A673 (cell line): ENCODE measurements around the gene CSF2. TPM values are rescaled to one million over a fixed set of nuclear protein-coding genes. Genes with fewer than 3 reads are reported as not detected.

Experiments used
- BruUV-seq: library from RNA; stranded (reverse); fragments of 400-500 nt; replicated peaks from 2 replicates; lab custom pipeline; 2021; lab: Mats Ljungman, UMichigan
- CTCF ChIA-PET: fragments of 300-600 bp; sonication (Branson Sonifier 250); formaldehyde crosslinking; loops from one replicate; lab custom pipeline; 2022; ENCODE audit warnings: antibody characterized with exemption; lab: Charles Lee
- POLR2A ChIA-PET: fragments of 300-600 bp; sonication (Branson Sonifier 250); formaldehyde crosslinking; loops from one replicate; lab custom pipeline; 2022; ENCODE audit warnings: antibody characterized with exemption; ENCODE audit not compliant: low non-redundant PET; lab: Charles Lee
- DNase-seq: peaks from one replicate; pipeline ENCODE4 v3.0.0-alpha.2; 2015; ENCODE audit warnings: low spot score
- H3K27ac ChIP-seq: fragments of 200-600 bp; sonication (generic); 2 replicates; pipeline ENCODE4 v1.5.1; 2016; ENCODE audit warnings: mixed run types, low read depth, mild to moderate bottlenecking, mixed read lengths, antibody characterized with exemption, low read length; ENCODE audit not compliant: poor library complexity, severe bottlenecking
- H3K27me3 ChIP-seq: fragments of 200-600 bp; sonication (generic); replicated peaks from 2 replicates; pipeline ENCODE4 v1.6.1; 2017; ENCODE audit warnings: mixed run types, low read depth, mild to moderate bottlenecking, mixed read lengths, antibody characterized with exemption, low read length; ENCODE audit not compliant: insufficient read depth, poor library complexity
- H3K36me3 ChIP-seq: fragments of 200-600 bp; sonication (generic); 2 replicates; pipeline ENCODE4 v1.6.1; 2016; ENCODE audit warnings: mixed run types, mild to moderate bottlenecking, mixed read lengths, antibody characterized with exemption, low read length; ENCODE audit not compliant: insufficient read depth, poor library complexity, severe bottlenecking
- H3K4me1 ChIP-seq: fragments of 200-600 bp; sonication (generic); 2 replicates; pipeline ENCODE4 v1.6.1; 2017; ENCODE audit warnings: mixed run types, mild to moderate bottlenecking, mixed read lengths, antibody characterized with exemption, low read length; ENCODE audit not compliant: insufficient read depth, poor library complexity, severe bottlenecking
- H3K4me3 ChIP-seq: fragments of 200-600 bp; sonication (generic); 2 replicates; pipeline ENCODE4 v1.5.1; 2016; ENCODE audit warnings: low read depth, mixed run types, mild to moderate bottlenecking, mixed read lengths, low read length; ENCODE audit not compliant: poor library complexity, severe bottlenecking
- H3K9me3 ChIP-seq: fragments of 200-600 bp; sonication (generic); 2 replicates; pipeline ENCODE4 v1.6.1; 2016; ENCODE audit warnings: mixed run types, low read depth, mild to moderate bottlenecking, mixed read lengths, antibody characterized with exemption, low read length; ENCODE audit not compliant: poor library complexity, severe bottlenecking
- CTCF ChIP-seq: fragments of 300-800, 200-600 bp; sonication (generic); conservative IDR thresholded peaks from 2 replicates; pipeline ENCODE4 v1.5.1; 2017; ENCODE audit warnings: low read depth, mild to moderate bottlenecking, antibody characterized with exemption, low read length, moderate library complexity, mixed read lengths
- EZH2 ChIP-seq: fragments of 200-600 bp; sonication (generic); IDR thresholded peaks from 2 replicates; pipeline ENCODE4 v1.6.1; 2017; ENCODE audit warnings: borderline replicate concordance, low read depth, mild to moderate bottlenecking, mixed read lengths, antibody characterized with exemption, low read length; ENCODE audit not compliant: poor library complexity, severe bottlenecking
- intact Hi-C: fragments of 100-400 bp; cut with micrococcal nuclease; formaldehyde crosslinking; loops from one replicate; pipeline ENCODE4 v1.10.0; 2022; ENCODE audit not compliant: unreplicated experiment
- total RNA-seq: library from RNA; stranded (reverse); gene quantifications from 2 replicates; pipeline ENCODE4 v1.2.3, GENCODE V29; 2021

CSF2 gene
- total RNA-seq, 1 experiment from 2014 or later, result not detected

- H3K4me1 ChIP-seq, result no peaks in the 10 kb centered on the region
- no peaks in the 10 kb centered on the region for H3K36me3 ChIP-seq
- no peaks in the 10 kb centered on the region for H3K9me3 ChIP-seq
- ChIA-PET CTCF (no interaction called here), POLR2A (no interaction called here)
- no TSS peak for BruUV-seq
- intact Hi-C loops, result no loop called here
- TF ChIP-seq CTCF, result no peak
- no peak for TF ChIP-seq EZH2
- H3K4me3 ChIP-seq, result no peak overlapping the region
- no peaks in the 10 kb centered on the region for H3K27me3 ChIP-seq
- no peak overlapping the region for H3K27ac ChIP-seq
- no peak for DNase-seq
Observed at GRCh38 chr5:132075719-132076077, 2.1 kb downstream of the CSF2 start.

- intact Hi-C loops, result no loop called here
- ChIA-PET POLR2A (no interaction called here), CTCF (no interaction called here)
- H3K4me1 ChIP-seq, result no peaks in the 10 kb centered on the region
- no peak for DNase-seq
- no peaks in the 10 kb centered on the region for H3K36me3 ChIP-seq
- H3K27ac ChIP-seq, result no peak overlapping the region
- H3K27me3 ChIP-seq, result no peaks in the 10 kb centered on the region
- no TSS peak for BruUV-seq
- H3K4me3 ChIP-seq, result no peak overlapping the region
- TF ChIP-seq EZH2 (no peak), CTCF (no peak)
- no peaks in the 10 kb centered on the region for H3K9me3 ChIP-seq
Observed at GRCh38 chr5:132076202-132076830, 2.7 kb downstream of the CSF2 start.

- H3K36me3 ChIP-seq, result no peaks in the 10 kb centered on the region
- no TSS peak for BruUV-seq
- H3K9me3 ChIP-seq, result no peaks in the 10 kb centered on the region
- no peaks in the 10 kb centered on the region for H3K4me1 ChIP-seq
- no peak for TF ChIP-seq EZH2
- TF ChIP-seq CTCF, result no peak
- ChIA-PET CTCF (no interaction called here), POLR2A (no interaction called here)
- no peak for DNase-seq
- H3K27ac ChIP-seq, result no peak overlapping the region
- intact Hi-C loops, result no loop called here
- H3K4me3 ChIP-seq, result no peak overlapping the region
- no peaks in the 10 kb centered on the region for H3K27me3 ChIP-seq
Observed at GRCh38 chr5:132076983-132077382, 3.4 kb downstream of the CSF2 start.
